HCT116 (cell line): Measurements from ENCODE around the gene ATP5F1E. TPM values are rescaled to one million over a fixed set of nuclear protein-coding genes. Genes with fewer than 3 reads are reported as not detected.

Experiments
- ATAC-seq: fragments of 200-7000 bp; cut with Tn5 transposase; 2 replicates; pipeline ENCODE4 v1.9.1; 2020; ENCODE audit warnings: mild to moderate bottlenecking, moderate library complexity
- BruUV-seq: library from RNA; stranded (reverse); fragments of 400-500 nt; replicated peaks from 2 replicates; lab custom pipeline; 2021; lab: Mats Ljungman, UMichigan
- CTCF ChIA-PET: fragments of 300-600 bp; sonication (Branson Sonifier 250); formaldehyde crosslinking; loops from one replicate; lab custom pipeline; 2021; ENCODE audit warnings: antibody characterized with exemption; lab: Charles Lee
- POLR2A ChIA-PET: fragments of 300-600, 350-600 bp; sonication (Branson Sonifier 250); formaldehyde crosslinking; loops from one replicate; lab custom pipeline; 2021; ENCODE audit warnings: antibody characterized with exemption; lab: Charles Lee
- RAD21 ChIA-PET, 2 experiments: fragments of 300-600 bp; sonication (Branson Sonifier 250); formaldehyde crosslinking; loops; one replicate each; lab custom pipeline; 2023; ENCODE audit warnings: low total read pairs in 2 of 2; ENCODE audit not compliant: uncharacterized antibody in 2 of 2, unreplicated experiment in 2 of 2, low non-redundant PET in 1 of 2; lab: Charles Lee
- DNase-seq: peaks from one replicate; pipeline ENCODE4 v3.0.0-alpha.2; 2010; ENCODE audit warnings: low read depth, low spot score
- H2AFZ ChIP-seq: fragments of 200-600 bp; shearing (Covaris generic), sonication (generic); 2 replicates; pipeline ENCODE4 v1.6.1; 2017; ENCODE audit warnings: low read depth, mixed run types, mixed read lengths, antibody characterized with exemption, low read length; ENCODE audit not compliant: poor library complexity, severe bottlenecking
- H3K27ac ChIP-seq: 2 replicates; pipeline ENCODE4 v1.5.1; 2012; ENCODE audit warnings: low read depth, low read length
- H3K27me3 ChIP-seq: fragments of 200-600 bp; sonication (generic); 2 replicates; pipeline ENCODE4 v1.6.1; 2016; ENCODE audit warnings: mixed run types, low read length, mixed read lengths; ENCODE audit not compliant: insufficient read depth
- H3K36me3 ChIP-seq, 2 experiments: fragments of 200-500 bp in 1 of 2; fragments of 200-600 bp in 1 of 2; sonication (Bioruptor generic) in 1 of 2; sonication (generic) in 1 of 2; 2 replicates each; pipeline versions ENCODE4 v1.5.1 to v1.6.1; 2014 to 2016; ENCODE audit warnings: low read length in 2 of 2, inconsistent platforms in 1 of 2, mixed read lengths in 1 of 2, mixed run types in 1 of 2; ENCODE audit not compliant: insufficient read depth in 2 of 2, control insufficient read depth in 1 of 2
- H3K4me1 ChIP-seq, 2 experiments: fragments of 200-600 bp in 1 of 2; sonication (generic) in 1 of 2; 2 replicates each; pipeline versions ENCODE4 v1.5.1 to v1.6.1; 2012 to 2017; ENCODE audit warnings: low read length in 2 of 2, inconsistent platforms in 1 of 2, mild to moderate bottlenecking in 1 of 2, mixed read lengths in 1 of 2, mixed run types in 1 of 2, moderate library complexity in 1 of 2; ENCODE audit not compliant: insufficient read depth in 2 of 2, control insufficient read depth in 1 of 2
- H3K4me2 ChIP-seq: fragments of 200-600 bp; sonication (generic); 2 replicates; pipeline ENCODE4 v1.6.1; 2017; ENCODE audit warnings: mixed run types, low read length, mixed read lengths
- H3K4me3 ChIP-seq, 2 experiments: fragments of 200-600 bp in 1 of 2; sonication (generic) in 1 of 2; replicated peaks in 1 of 2; 2 replicates each; pipeline ENCODE4 v1.5.1; 2011 to 2016; ENCODE audit warnings: low read length in 2 of 2, control low read depth in 1 of 2, low read depth in 1 of 2, mild to moderate bottlenecking in 1 of 2, mixed read lengths in 1 of 2, mixed run types in 1 of 2
- H3K79me2 ChIP-seq: fragments of 200-600 bp; sonication (generic); 2 replicates; pipeline ENCODE4 v1.6.1; 2017; ENCODE audit warnings: mild to moderate bottlenecking, mixed run types, low read length, moderate library complexity, mixed read lengths; ENCODE audit not compliant: insufficient read depth
- H3K9ac ChIP-seq: fragments of 200-600 bp; sonication (generic); 2 replicates; pipeline ENCODE4 v1.6.1; 2016; ENCODE audit warnings: low read length, mixed read lengths
- H3K9me2 ChIP-seq: fragments of 200-600 bp; sonication (generic), shearing (Covaris generic); 2 replicates; pipeline ENCODE4 v1.6.1; 2017; ENCODE audit warnings: mixed run types, mild to moderate bottlenecking, moderate library complexity; ENCODE audit not compliant: insufficient read depth
- H3K9me3 ChIP-seq, 2 experiments: fragments of 200-500 bp in 1 of 2; fragments of 200-600 bp in 1 of 2; sonication (Bioruptor generic) in 1 of 2; sonication (generic) in 1 of 2; 2 replicates each; pipeline ENCODE4 v1.6.1; 2014 to 2017; ENCODE audit warnings: low read length in 2 of 2, mixed read lengths in 2 of 2, inconsistent platforms in 1 of 2, low read depth in 1 of 2, mild to moderate bottlenecking in 1 of 2, mixed run types in 1 of 2, moderate library complexity in 1 of 2; ENCODE audit not compliant: control insufficient read depth in 1 of 2, insufficient read depth in 1 of 2
- H4K20me1 ChIP-seq: fragments of 200-600 bp; sonication (generic), shearing (Covaris generic); 2 replicates; pipeline ENCODE4 v1.6.1; 2017; ENCODE audit warnings: mixed run types, mild to moderate bottlenecking, moderate library complexity; ENCODE audit not compliant: insufficient read depth
- CEBPB ChIP-seq: IDR thresholded peaks from 2 replicates; pipeline ENCODE4 v1.6.1; 2012; ENCODE audit warnings: low read depth
- ELF1 ChIP-seq: IDR thresholded peaks from 2 replicates; pipeline ENCODE4 v1.6.1; 2012; ENCODE audit warnings: low read depth, borderline replicate concordance
- EZH2phosphoT487 ChIP-seq: fragments of 200-600 bp; IDR thresholded peaks from 2 replicates; pipeline ENCODE4 v1.6.1; 2018; ENCODE audit warnings: antibody characterized with exemption, borderline replicate concordance
- MAX ChIP-seq: IDR thresholded peaks from 2 replicates; pipeline ENCODE4 v1.6.1; 2012
- SIN3A ChIP-seq: IDR thresholded peaks from 2 replicates; pipeline ENCODE4 v1.6.1; 2012; ENCODE audit warnings: low read depth
- ZFX ChIP-seq: fragments of 450-650 bp; IDR thresholded peaks from 2 replicates; pipeline ENCODE4 v1.6.1; 2017
- ZNF274 ChIP-seq: fragments of 200-500 bp; sonication (Bioruptor generic); IDR thresholded peaks from 2 replicates; pipeline ENCODE4 v1.6.1; 2014; ENCODE audit warnings: mild to moderate bottlenecking, low read depth, low read length, inconsistent platforms
- intact Hi-C: fragments of 100-400 bp; cut with micrococcal nuclease; formaldehyde crosslinking; loops from 2 replicates; pipeline ENCODE4 v1.10.0; 2022
- total RNA-seq: library from RNA; stranded (reverse); gene quantifications from one replicate; pipeline ENCODE4 v1.2.1, GENCODE V29; 2021; ENCODE audit not compliant: unreplicated experiment

ATP5F1E gene
- total RNA-seq, 1 experiment from 2014 or later: 72.8 TPM

DNA sequence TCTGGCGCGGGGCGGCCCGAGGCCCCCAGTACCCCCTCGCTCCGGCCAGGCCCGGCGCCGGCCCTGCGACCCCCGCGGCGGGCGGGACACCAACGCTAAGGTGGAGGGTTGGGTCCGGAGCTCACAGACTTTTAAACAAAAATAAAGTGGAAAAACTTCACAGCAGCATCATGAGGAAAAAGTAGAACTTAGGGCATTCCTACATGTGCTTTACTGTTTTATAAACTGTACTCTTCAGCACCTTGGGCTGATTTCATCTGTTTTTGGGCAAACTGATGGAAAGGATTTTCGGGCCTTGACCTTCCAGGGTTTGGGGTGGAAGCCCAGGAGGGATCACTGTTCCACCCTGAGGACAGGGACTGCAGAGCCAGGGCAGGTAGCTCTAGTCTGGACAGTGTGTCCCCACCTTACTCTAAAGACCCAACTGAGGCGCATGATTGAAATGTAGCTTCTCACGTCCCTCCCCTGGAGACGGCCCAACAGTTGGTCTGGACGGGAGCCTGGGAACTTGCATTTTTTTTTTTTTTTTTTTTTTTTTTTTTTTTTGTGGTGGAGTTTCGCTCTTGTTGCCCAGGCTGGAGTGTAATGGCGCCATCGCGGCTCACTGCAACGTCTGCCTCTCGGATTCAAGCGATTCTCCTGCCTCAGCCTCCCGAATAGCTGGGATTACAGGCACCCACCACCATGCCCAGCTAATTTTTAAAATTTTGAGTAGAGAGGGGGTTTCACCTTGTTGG is 50.3 kb downstream of the ATP5F1E start:
- Histone ChIP-seq H3K27ac (peak overlapping the region; percentile 87), H3K9me3 (no peaks in the 10 kb centered on the region), H3K9me2 (no peaks in the 10 kb centered on the region), H3K9ac (peak overlapping the region; percentile 79), H3K27me3 (no peaks in the 10 kb centered on the region), H3K4me3 (peak overlapping the region; percentile 88 to 94), H2AFZ (no peak overlapping the region), H3K79me2 (peaks cover 54% of the 10 kb centered on the region), H4K20me1 (no peaks in the 10 kb centered on the region), H3K36me3 (peaks cover 5 to 8% of the 10 kb centered on the region in 2 experiments; a peak in 3 of 4 replicates)
- ATAC-seq (peak; percentile 20), DNase-seq (no peak)
- BruUV-seq: TSS peak; percentile 63
- ChIA-PET CTCF (interaction anchor here (0.7 kb wide), 1 partner anchor 68 kb away, joined by 4 read pairs; no protein-coding TSS in a partner anchor), RAD21 (no interaction called here)
- TF ChIP-seq ZFX (peak; percentile 41), EZH2phosphoT487 (no peak), CEBPB (no peak), MAX (no peak), ELF1 (no peak), SIN3A (no peak), ZNF274 (no peak)
- TF ChIP-seq, all 23 proteins: peak for 1
- Histone ChIP-seq H3K4me2 (peak overlapping the region; percentile 88), H3K4me1 (peaks cover 6 to 17% of the 10 kb centered on the region in 2 experiments)
- intact Hi-C loops: loop anchor here (5.0 to 10.0 kb wide), 2 partner anchors 51 to 77 kb away; partner anchors contain the start of gene ATP5F1E
- POLR2A ChIA-PET: interaction anchor here (0.6 to 1.4 kb wide), 6 partner anchors 9 to 81 kb away, joined by 3 to 6 read pairs (median 4); partner anchors contain the start of genes ATP5F1E and TUBB1
